Neural progenitor cell (in vitro differentiated cells): ENCODE data around the gene ADGRA1.

Experiments used
- EZH2phosphoT487 ChIP-seq: fragments of 200-600 bp; sonication (generic); IDR thresholded peaks from 2 replicates; pipeline ENCODE4 v1.6.1; 2017; ENCODE audit warnings: antibody characterized with exemption
- TF ChIP-seq, protein P1 (sequence below): fragments of 200-600 bp; sonication (generic); IDR thresholded peaks from 2 replicates; pipeline ENCODE4 v1.5.1; 2017; ENCODE audit warnings: antibody characterized with exemption, mild to moderate bottlenecking

DNA sequence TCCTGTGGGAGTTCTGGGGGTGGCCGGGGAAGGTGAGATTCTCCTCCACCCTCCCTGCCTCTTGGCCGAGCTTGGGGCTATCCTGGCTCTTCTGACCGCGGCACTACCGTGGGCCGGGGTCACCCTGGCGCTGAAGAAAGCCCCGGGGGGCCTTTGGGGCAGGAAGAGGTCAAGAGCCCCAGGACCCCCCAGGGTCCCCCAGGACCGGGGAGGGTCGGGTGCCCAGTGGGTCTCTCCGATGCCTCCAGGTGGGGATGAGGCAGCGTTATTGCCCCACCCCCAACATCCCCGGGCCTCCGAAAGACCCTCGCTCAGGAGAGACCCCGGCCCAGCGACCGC lies 71.9 kb downstream of the ADGRA1 start:
- no peak for TF ChIP-seq EZH2phosphoT487
- TF ChIP-seq, protein P1, sequence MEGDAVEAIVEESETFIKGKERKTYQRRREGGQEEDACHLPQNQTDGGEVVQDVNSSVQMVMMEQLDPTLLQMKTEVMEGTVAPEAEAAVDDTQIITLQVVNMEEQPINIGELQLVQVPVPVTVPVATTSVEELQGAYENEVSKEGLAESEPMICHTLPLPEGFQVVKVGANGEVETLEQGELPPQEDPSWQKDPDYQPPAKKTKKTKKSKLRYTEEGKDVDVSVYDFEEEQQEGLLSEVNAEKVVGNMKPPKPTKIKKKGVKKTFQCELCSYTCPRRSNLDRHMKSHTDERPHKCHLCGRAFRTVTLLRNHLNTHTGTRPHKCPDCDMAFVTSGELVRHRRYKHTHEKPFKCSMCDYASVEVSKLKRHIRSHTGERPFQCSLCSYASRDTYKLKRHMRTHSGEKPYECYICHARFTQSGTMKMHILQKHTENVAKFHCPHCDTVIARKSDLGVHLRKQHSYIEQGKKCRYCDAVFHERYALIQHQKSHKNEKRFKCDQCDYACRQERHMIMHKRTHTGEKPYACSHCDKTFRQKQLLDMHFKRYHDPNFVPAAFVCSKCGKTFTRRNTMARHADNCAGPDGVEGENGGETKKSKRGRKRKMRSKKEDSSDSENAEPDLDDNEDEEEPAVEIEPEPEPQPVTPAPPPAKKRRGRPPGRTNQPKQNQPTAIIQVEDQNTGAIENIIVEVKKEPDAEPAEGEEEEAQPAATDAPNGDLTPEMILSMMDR: no peak
